ENCODE results near the gene MPP3. TPM values are rescaled to one million over a fixed set of nuclear protein-coding genes. Genes with fewer than 3 reads are reported as not detected.
"Not testable (repeated sequence)": the region's sequence is repeated elsewhere in the genome, so short reads cannot be mapped to it uniquely, and the experiment has no call there.

Gene MPP3
- total RNA-seq, 2 experiments from 2014 or later, result not detected

- DNase-seq; H3K4me3 Mint-ChIP-seq; H3K4me1 Mint-ChIP-seq; H3K36me3 Mint-ChIP-seq (ENCODE audit: low read depth); H3K9me3 Mint-ChIP-seq; POLR2A ChIA-PET: not testable (repeated sequence)
- Mint-ChIP-seq H3K27me3 (peaks cover 23% of the 10 kb centered on the region), H3K27ac (peak overlapping the region; percentile 55)
- CTCF ChIA-PET, result interaction anchor here (1.0 kb wide), 1 partner anchor 9 kb away, joined by 3 read pairs; the partner anchor contains the start of gene MPP3
These were observed 9.4 kb upstream of the MPP3 start for GRCh38 chr17:43842091-43842974.

DNA sequence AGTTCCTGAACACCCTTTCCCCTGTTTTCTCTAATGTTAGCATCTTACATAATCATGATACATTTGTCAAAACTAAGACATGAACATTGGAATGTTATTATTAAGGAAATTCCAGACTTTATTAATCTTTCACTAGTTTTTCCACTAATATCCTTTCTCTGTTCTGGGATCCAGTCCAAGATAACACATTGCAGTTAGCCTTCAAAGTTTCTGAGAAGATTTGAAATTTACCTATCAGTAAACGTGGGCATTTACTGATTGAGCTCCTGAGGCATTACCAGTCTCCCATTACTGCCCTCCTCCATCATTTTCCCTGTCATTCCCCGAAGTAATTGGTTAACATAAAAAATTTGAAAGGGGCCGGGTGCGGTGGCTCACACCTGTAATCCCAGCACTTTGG lies 8.3 kb upstream of the MPP3 start:
- no peaks in the 10 kb centered on the region for H3K4me1 Mint-ChIP-seq
- no peaks in the 10 kb centered on the region for H3K36me3 Mint-ChIP-seq (ENCODE audit: low read depth)
- H3K27me3 Mint-ChIP-seq, result peaks cover 27% of the 10 kb centered on the region
- H3K4me3 Mint-ChIP-seq, result no peak overlapping the region
- CTCF ChIA-PET, result interaction anchor here (1.0 to 1.5 kb wide), 3 partner anchors 8 to 102 kb away, joined by 3 to 4 read pairs (median 3); partner anchors contain the start of gene MPP3
- no peaks in the 10 kb centered on the region for H3K9me3 Mint-ChIP-seq
- POLR2A ChIA-PET, result no interaction called here
- no peak for DNase-seq
- H3K27ac Mint-ChIP-seq, result no peak overlapping the region

DNA sequence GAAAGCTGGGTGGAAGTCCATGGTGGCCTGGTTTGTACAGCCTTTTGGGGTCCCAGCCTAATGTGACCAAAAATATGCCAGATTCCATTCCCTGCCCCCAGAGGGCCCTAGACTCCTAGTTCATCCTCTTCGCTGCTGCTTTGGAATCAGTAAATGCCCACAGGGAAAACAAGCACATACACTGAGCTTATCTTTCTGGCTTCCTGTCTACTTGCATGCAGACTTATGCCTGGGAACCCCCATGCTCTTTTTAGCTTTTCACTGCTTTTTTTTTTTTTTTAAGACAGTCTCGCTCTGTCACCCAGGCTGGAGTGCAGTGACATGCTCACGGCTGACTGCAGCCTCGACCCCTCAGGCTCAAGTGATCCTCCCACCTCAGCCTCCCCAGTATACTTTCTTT lies 7.9 kb upstream of the MPP3 start:
- DNase-seq, result no peak
- no peak overlapping the region for H3K4me3 Mint-ChIP-seq
- peaks cover 30% of the 10 kb centered on the region for H3K27me3 Mint-ChIP-seq
- ChIA-PET POLR2A (no interaction called here), CTCF (interaction anchor here (1.0 to 1.6 kb wide), 3 partner anchors 9 to 103 kb away, joined by 3 to 4 read pairs (median 3); no protein-coding TSS in a partner anchor)
- H3K4me1 Mint-ChIP-seq, result no peaks in the 10 kb centered on the region
- no peaks in the 10 kb centered on the region for H3K9me3 Mint-ChIP-seq
- H3K36me3 Mint-ChIP-seq (ENCODE audit: low read depth), result no peaks in the 10 kb centered on the region
- H3K27ac Mint-ChIP-seq, result no peak overlapping the region

GRCh38 chr17:43839670-43840108 lies 6.7 kb upstream of the MPP3 start:
- H3K9me3 Mint-ChIP-seq, result no peaks in the 10 kb centered on the region
- no peak overlapping the region for H3K4me3 Mint-ChIP-seq
- ChIA-PET CTCF (interaction anchor here (0.5 to 1.6 kb wide), 3 partner anchors 22 to 857 kb away, joined by 3 read pairs; no protein-coding TSS in a partner anchor), POLR2A (no interaction called here)
- DNase-seq, result no peak
- H3K4me1 Mint-ChIP-seq, result no peaks in the 10 kb centered on the region
- no peak overlapping the region for H3K27ac Mint-ChIP-seq
- peaks cover 28% of the 10 kb centered on the region for H3K27me3 Mint-ChIP-seq
- no peaks in the 10 kb centered on the region for H3K36me3 Mint-ChIP-seq (ENCODE audit: low read depth)

- H3K27ac Mint-ChIP-seq, result no peak overlapping the region
- peaks cover 48% of the 10 kb centered on the region for H3K27me3 Mint-ChIP-seq
- H3K4me3 Mint-ChIP-seq, result no peak overlapping the region
- DNase-seq, result no peak
- ChIA-PET CTCF (interaction anchor here (1.1 kb wide), 1 partner anchor 12 kb away, joined by 3 read pairs; no protein-coding TSS in a partner anchor), POLR2A (no interaction called here)
- H3K9me3 Mint-ChIP-seq, result no peaks in the 10 kb centered on the region
- H3K36me3 Mint-ChIP-seq (ENCODE audit: low read depth), result no peaks in the 10 kb centered on the region
- H3K4me1 Mint-ChIP-seq, result peaks cover 13% of the 10 kb centered on the region
These were observed 1.2 kb upstream of the MPP3 start for GRCh38 chr17:43834106-43834505.

GRCh38 chr17:43832168-43832975 lies 574 bp downstream of the MPP3 start:
- Mint-ChIP-seq H3K9me3 (no peaks in the 10 kb centered on the region), H3K27me3 (peaks cover 45% of the 10 kb centered on the region), H3K36me3 (ENCODE audit: low read depth) (no peaks in the 10 kb centered on the region), H3K4me1 (peaks cover 13% of the 10 kb centered on the region), H3K27ac (no peak overlapping the region), H3K4me3 (peak overlapping the region; percentile 56)
- ChIA-PET POLR2A (no interaction called here), CTCF (interaction anchor here (0.5 to 1.1 kb wide), 2 partner anchors 8 to 974 kb away, joined by 3 to 4 read pairs; no protein-coding TSS in a partner anchor)
- DNase-seq, result no peak

GRCh38 chr17:43831633-43832032 lies 1.3 kb downstream of the MPP3 start:
- no peak overlapping the region for H3K27ac Mint-ChIP-seq
- H3K27me3 Mint-ChIP-seq, result peaks cover 43% of the 10 kb centered on the region
- CTCF ChIA-PET, result interaction anchor here (0.5 to 1.1 kb wide), 2 partner anchors 9 to 974 kb away, joined by 3 to 4 read pairs; no protein-coding TSS in a partner anchor
- no peaks in the 10 kb centered on the region for H3K9me3 Mint-ChIP-seq
- H3K4me1 Mint-ChIP-seq, result peaks cover 13% of the 10 kb centered on the region
- no peak overlapping the region for H3K4me3 Mint-ChIP-seq
- no peak for DNase-seq
- POLR2A ChIA-PET, result no interaction called here
- no peaks in the 10 kb centered on the region for H3K36me3 Mint-ChIP-seq (ENCODE audit: low read depth)

- no peak overlapping the region for H3K4me3 Mint-ChIP-seq
- ChIA-PET CTCF (interaction anchor here (1.2 kb wide), 2 partner anchors 11 to 137 kb away, joined by 3 to 4 read pairs; no protein-coding TSS in a partner anchor), POLR2A (interaction anchor here (0.6 kb wide), 1 partner anchor 24 kb away, joined by 5 read pairs; no protein-coding TSS in a partner anchor)
These were observed 2.3 kb downstream of the MPP3 start for GRCh38 chr17:43830510-43831140.

GRCh38 chr17:43829738-43830137 lies 3.2 kb downstream of the MPP3 start:
- CTCF ChIA-PET, result no interaction called here
- Mint-ChIP-seq H3K27ac (no peak overlapping the region), H3K27me3 (peaks cover 36% of the 10 kb centered on the region), H3K4me3 (no peak overlapping the region), H3K36me3 (ENCODE audit: low read depth) (no peaks in the 10 kb centered on the region), H3K4me1 (peaks cover 13% of the 10 kb centered on the region), H3K9me3 (no peaks in the 10 kb centered on the region)
- POLR2A ChIA-PET, result no interaction called here
- no peak for DNase-seq

More at GRCh38 chr17:43830510-43831140, 2.3 kb downstream of the MPP3 start:
- Mint-ChIP-seq H3K9me3 (no peaks in the 10 kb centered on the region), H3K27me3 (peaks cover 37% of the 10 kb centered on the region), H3K4me1 (peaks cover 13% of the 10 kb centered on the region), H3K36me3 (ENCODE audit: low read depth) (no peaks in the 10 kb centered on the region), H3K27ac (no peak overlapping the region)
- no peak for DNase-seq

DNA sequence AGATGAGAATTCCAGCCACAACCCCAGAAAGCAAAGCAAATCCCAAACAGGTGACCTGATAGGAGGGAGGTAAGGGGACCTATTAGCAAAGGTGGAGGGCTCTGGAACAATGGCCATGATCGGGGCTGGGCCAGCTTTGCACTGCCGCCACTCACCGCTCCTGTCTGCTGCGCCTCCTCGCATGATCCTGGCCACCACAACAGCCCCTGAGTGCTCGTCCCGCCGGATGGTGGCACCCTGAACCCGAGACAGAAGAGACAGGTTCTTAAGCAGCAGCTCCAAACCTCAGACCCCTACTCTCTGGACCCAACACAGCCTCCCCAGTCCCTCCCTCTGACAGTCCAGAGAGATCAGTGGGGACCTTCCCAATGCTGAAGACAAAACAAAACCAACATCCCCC lies 5.3 kb downstream of the MPP3 start:
- H3K4me3 Mint-ChIP-seq, result no peak overlapping the region
- no peaks in the 10 kb centered on the region for H3K36me3 Mint-ChIP-seq (ENCODE audit: low read depth)
- ChIA-PET CTCF (interaction anchor here (1.5 kb wide), 1 partner anchor 19 kb away, joined by 4 read pairs; no protein-coding TSS in a partner anchor), POLR2A (no interaction called here)
- no peaks in the 10 kb centered on the region for H3K9me3 Mint-ChIP-seq
- no peak overlapping the region for H3K27ac Mint-ChIP-seq
- DNase-seq, result no peak
- H3K27me3 Mint-ChIP-seq, result peaks cover 22% of the 10 kb centered on the region
- H3K4me1 Mint-ChIP-seq, result peaks cover 6% of the 10 kb centered on the region

DNA sequence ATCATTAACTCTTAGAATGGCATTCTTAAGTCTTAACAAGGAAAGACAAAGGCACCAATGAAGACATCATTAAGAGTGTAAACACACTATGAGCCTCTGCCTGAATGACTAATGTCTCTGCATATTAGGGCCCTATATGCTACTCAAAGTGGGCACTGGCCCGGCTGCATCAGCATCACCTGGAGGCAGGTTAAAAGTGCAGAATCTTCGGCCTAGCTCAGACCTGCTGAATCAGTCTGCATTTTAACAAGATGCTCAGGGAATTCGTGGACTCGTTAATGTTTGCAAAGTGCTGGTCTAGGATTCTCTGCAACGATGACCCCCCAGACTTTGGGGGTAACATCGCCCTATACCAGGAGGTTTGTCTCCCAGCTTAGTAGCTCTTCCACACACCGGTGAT lies 6.7 kb downstream of the MPP3 start:
- ChIA-PET POLR2A (interaction anchor here (0.6 kb wide), 1 partner anchor 228 kb away, joined by 3 read pairs; no protein-coding TSS in a partner anchor), CTCF (interaction anchor here (1.5 kb wide), 1 partner anchor 20 kb away, joined by 4 read pairs; no protein-coding TSS in a partner anchor)
- DNase-seq, result no peak
- Mint-ChIP-seq H3K36me3 (ENCODE audit: low read depth) (no peaks in the 10 kb centered on the region), H3K27ac (no peak overlapping the region), H3K9me3 (no peaks in the 10 kb centered on the region), H3K27me3 (peaks cover 9% of the 10 kb centered on the region), H3K4me3 (no peak overlapping the region), H3K4me1 (peaks cover 3% of the 10 kb centered on the region)

GRCh38 chr17:43825567-43825966 lies 7.4 kb downstream of the MPP3 start:
- H3K4me3 Mint-ChIP-seq, result no peak overlapping the region
- H3K9me3 Mint-ChIP-seq, result no peaks in the 10 kb centered on the region
- H3K36me3 Mint-ChIP-seq (ENCODE audit: low read depth), result no peaks in the 10 kb centered on the region
- ChIA-PET CTCF (interaction anchor here (2.0 kb wide), 1 partner anchor 20 kb away, joined by 5 read pairs; no protein-coding TSS in a partner anchor), POLR2A (interaction anchor here (0.6 kb wide), 1 partner anchor 227 kb away, joined by 3 read pairs; no protein-coding TSS in a partner anchor)
- no peak overlapping the region for H3K27ac Mint-ChIP-seq
- DNase-seq, result no peak
- H3K27me3 Mint-ChIP-seq, result peaks cover 3% of the 10 kb centered on the region
- H3K4me1 Mint-ChIP-seq, result no peaks in the 10 kb centered on the region

Data from activated CD4-positive, alpha-beta T cell treated with anti-CD3 and anti-CD28 coated beads, Interleukin-2, amount 10 ng/mL, durations not matched to agents 7 days and 5 days (primary cell).